Measurements from ENCODE around the gene NBPF1. TPM values are rescaled to one million over a fixed set of nuclear protein-coding genes. Genes with fewer than 3 reads are reported as not detected.
A peak's percentile ranks its signal among the peaks of the same experiment; 100 is the strongest.
"Not testable (repeated sequence)": the region's sequence is repeated elsewhere in the genome, so short reads cannot be mapped to it uniquely, and the experiment has no call there.

NBPF1 gene
- total RNA-seq, 1 experiment from 2014 or later = 27.7 TPM

DNA sequence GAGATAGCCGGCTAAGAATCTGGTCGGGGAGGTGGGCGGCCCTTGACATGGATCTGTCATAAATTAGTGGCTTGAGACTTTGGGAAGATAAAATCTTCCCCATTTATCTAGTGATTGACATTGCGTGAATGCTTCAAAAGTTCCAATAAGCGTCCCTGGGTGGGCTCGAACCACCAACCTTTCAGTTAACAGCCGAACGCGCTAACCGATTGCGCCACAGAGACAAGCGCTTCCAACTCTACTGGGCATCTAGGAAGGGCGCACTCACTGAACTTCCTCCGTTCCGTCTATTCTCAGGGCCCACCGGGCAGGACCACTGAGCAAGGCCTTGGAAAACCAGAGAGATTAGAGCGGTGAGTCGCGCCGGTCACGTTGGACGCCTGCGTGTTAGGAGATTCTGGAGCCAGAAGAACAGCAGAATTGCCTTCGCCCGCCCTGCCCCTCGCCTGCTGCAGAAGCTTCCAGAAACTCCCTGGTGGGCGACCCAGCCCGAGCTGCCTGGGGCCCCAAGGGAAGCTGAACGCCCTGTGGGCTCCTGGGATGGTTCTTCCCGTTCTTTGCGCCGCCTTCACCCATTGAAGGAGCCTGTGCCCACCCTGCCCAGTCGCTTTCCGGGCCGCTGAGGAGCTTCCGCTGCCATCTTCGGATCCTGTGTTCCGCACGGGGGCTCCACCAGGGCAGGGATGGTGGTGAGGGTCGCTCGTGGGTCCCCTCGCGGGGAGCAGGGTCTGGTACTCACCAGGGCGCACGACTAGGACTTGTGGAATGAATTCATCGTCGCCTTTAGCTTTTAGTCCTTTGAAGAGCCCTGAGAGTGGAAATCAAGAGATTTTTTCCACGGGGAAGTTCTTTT lies 92.7 kb downstream of the NBPF1 start:
- not testable (repeated sequence) for H3K9me3 ChIP-seq (ENCODE audit: control insufficient read depth, low read depth, low read length); H3K23me2 ChIP-seq (ENCODE audit: insufficient read length, low read depth, low read length, poor library complexity, severe bottlenecking); H2AFZ ChIP-seq (ENCODE audit: low read length); H4K91ac ChIP-seq (ENCODE audit: insufficient read length, low read depth, low read length); H3K23ac ChIP-seq (ENCODE audit: insufficient read length, low read depth, low read length); H3K9me3 Mint-ChIP-seq; H3K27ac ChIP-seq (ENCODE audit: insufficient read length, low read depth, low read length); H4K20me1 ChIP-seq (ENCODE audit: control insufficient read depth, insufficient read depth, insufficient read length); H3T11ph ChIP-seq (ENCODE audit: low read length); H2BK20ac ChIP-seq (ENCODE audit: low read depth, low read length, poor library complexity, severe bottlenecking); H4K8ac ChIP-seq (replicated peaks; ENCODE audit: insufficient read length, low read depth, low read length); H3K36me3 Mint-ChIP-seq (ENCODE audit: insufficient read depth in 1 of 3, low read depth in 3 of 3); H3K4ac ChIP-seq (ENCODE audit: low read depth, low read length); H3K27me3 ChIP-seq (ENCODE audit: insufficient read depth, low read length); H2BK5ac ChIP-seq (ENCODE audit: insufficient read length, low read length); H3K56ac ChIP-seq (ENCODE audit: insufficient read length, low read depth, low read length); H2AK5ac ChIP-seq (ENCODE audit: insufficient read length, low read length); H3K79me1 ChIP-seq (ENCODE audit: insufficient read depth, low read depth, low read length, poor library complexity, severe bottlenecking); H4K5ac ChIP-seq (ENCODE audit: insufficient read length, low read depth, low read length); H2BK120ac ChIP-seq (ENCODE audit: low read depth, low read length, poor library complexity, severe bottlenecking); H3K79me2 ChIP-seq (ENCODE audit: insufficient read depth, low read length); H3K4me1 ChIP-seq (ENCODE audit: insufficient read depth, low read length); H2BK12ac ChIP-seq (ENCODE audit: insufficient read length, low read depth, low read length); H2BK15ac ChIP-seq (ENCODE audit: low read depth, low read length)
- peak; percentile 82 for DNase-seq
- peak overlapping the region; percentile 87 to 91 (median 88); a peak in 4 of 7 replicates for H3K27ac Mint-ChIP-seq
- H3K14ac ChIP-seq (ENCODE audit: insufficient read depth, low read length) = 0 out of 2 replicates have a peak overlapping the region, but pooled peaks have one; percentile 67
- TF ChIP-seq, protein P1, sequence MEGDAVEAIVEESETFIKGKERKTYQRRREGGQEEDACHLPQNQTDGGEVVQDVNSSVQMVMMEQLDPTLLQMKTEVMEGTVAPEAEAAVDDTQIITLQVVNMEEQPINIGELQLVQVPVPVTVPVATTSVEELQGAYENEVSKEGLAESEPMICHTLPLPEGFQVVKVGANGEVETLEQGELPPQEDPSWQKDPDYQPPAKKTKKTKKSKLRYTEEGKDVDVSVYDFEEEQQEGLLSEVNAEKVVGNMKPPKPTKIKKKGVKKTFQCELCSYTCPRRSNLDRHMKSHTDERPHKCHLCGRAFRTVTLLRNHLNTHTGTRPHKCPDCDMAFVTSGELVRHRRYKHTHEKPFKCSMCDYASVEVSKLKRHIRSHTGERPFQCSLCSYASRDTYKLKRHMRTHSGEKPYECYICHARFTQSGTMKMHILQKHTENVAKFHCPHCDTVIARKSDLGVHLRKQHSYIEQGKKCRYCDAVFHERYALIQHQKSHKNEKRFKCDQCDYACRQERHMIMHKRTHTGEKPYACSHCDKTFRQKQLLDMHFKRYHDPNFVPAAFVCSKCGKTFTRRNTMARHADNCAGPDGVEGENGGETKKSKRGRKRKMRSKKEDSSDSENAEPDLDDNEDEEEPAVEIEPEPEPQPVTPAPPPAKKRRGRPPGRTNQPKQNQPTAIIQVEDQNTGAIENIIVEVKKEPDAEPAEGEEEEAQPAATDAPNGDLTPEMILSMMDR (conservative IDR thresholded peaks at IDR 0.05) = 0 out of 3 replicates have a peak, but pooled peaks have one; percentile 11
- H3K27me3 Mint-ChIP-seq (ENCODE audit: low read depth) = peaks cover 32% of the 10 kb centered on the region
- peak overlapping the region; percentile 87 to 90 for H3K4me3 Mint-ChIP-seq
- H3K4me2 ChIP-seq (ENCODE audit: insufficient read depth, insufficient read length, low read length) = peak overlapping the region; percentile 71
- H3K4me1 Mint-ChIP-seq = peaks cover 5 to 13% of the 10 kb centered on the region in 2 experiments
- WGBS (ENCODE audit: extremely low coverage, insufficient read length, low lambda C conversion rate) = no CpG with 5 or more reads among the region's 48 CpGs
- peak overlapping the region; percentile 58 for H3K9ac ChIP-seq (ENCODE audit: extremely low read depth, insufficient read length, low read length)
- H3K18ac ChIP-seq (ENCODE audit: insufficient read length, low read depth, low read length) = peak overlapping the region; percentile 1

DNA sequence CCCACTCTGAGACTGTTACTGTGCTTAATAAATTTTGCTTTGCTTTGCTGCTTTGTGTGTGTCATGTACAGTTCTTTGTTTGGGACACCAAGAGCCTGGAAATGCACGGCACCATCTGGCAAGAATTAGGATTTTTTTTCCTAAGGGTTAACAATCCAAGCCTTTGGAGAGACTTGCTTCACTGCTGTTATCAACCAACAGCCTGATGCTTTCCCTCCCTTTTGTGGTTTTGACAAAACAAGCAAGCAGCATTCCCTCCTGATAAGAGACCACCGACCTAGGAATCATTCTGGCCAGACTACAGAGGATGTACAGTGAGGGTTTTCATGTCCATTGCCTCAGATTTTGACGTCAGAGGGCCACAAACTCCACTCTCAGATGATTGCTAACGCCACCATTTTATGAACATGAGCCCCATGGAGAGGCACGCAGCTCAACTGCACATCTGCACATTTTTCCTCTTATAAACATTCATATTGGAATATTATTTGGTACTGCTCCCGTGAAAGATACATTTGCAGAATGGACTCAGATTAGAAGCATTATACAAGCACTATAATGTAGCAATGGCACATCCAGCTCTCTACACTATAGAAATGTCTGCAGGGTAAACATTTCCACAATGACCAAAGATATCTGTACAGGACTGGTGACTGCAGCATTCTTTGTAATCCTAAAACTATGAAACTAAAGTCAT lies 94.0 kb downstream of the NBPF1 start:
- not testable (repeated sequence) for H3K79me1 ChIP-seq (ENCODE audit: insufficient read depth, low read depth, low read length, poor library complexity, severe bottlenecking); H3K4ac ChIP-seq (ENCODE audit: low read depth, low read length); H3K4me1 ChIP-seq (ENCODE audit: insufficient read depth, low read length); DNase-seq; H3K79me2 ChIP-seq (ENCODE audit: insufficient read depth, low read length); H2BK15ac ChIP-seq (ENCODE audit: low read depth, low read length); H3K23ac ChIP-seq (ENCODE audit: insufficient read length, low read depth, low read length); H4K91ac ChIP-seq (ENCODE audit: insufficient read length, low read depth, low read length); H4K8ac ChIP-seq (replicated peaks; ENCODE audit: insufficient read length, low read depth, low read length); H3K27me3 ChIP-seq (ENCODE audit: insufficient read depth, low read length); H3K9me3 ChIP-seq (ENCODE audit: control insufficient read depth, low read depth, low read length); H3K56ac ChIP-seq (ENCODE audit: insufficient read length, low read depth, low read length); H3K27ac ChIP-seq (ENCODE audit: insufficient read length, low read depth, low read length); H3K4me3 Mint-ChIP-seq; H3K23me2 ChIP-seq (ENCODE audit: insufficient read length, low read depth, low read length, poor library complexity, severe bottlenecking); H2BK5ac ChIP-seq (ENCODE audit: insufficient read length, low read length); H3K27ac Mint-ChIP-seq; H3K4me2 ChIP-seq (ENCODE audit: insufficient read depth, insufficient read length, low read length); H3K36me3 Mint-ChIP-seq (ENCODE audit: insufficient read depth in 1 of 3, low read depth in 3 of 3); H3K14ac ChIP-seq (ENCODE audit: insufficient read depth, low read length); H3K9ac ChIP-seq (ENCODE audit: extremely low read depth, insufficient read length, low read length); H3T11ph ChIP-seq (ENCODE audit: low read length); H3K9me3 Mint-ChIP-seq; H2AFZ ChIP-seq (ENCODE audit: low read length); H2BK120ac ChIP-seq (ENCODE audit: low read depth, low read length, poor library complexity, severe bottlenecking); H2BK12ac ChIP-seq (ENCODE audit: insufficient read length, low read depth, low read length); H2BK20ac ChIP-seq (ENCODE audit: low read depth, low read length, poor library complexity, severe bottlenecking); H4K5ac ChIP-seq (ENCODE audit: insufficient read length, low read depth, low read length); H2AK5ac ChIP-seq (ENCODE audit: insufficient read length, low read length); H4K20me1 ChIP-seq (ENCODE audit: control insufficient read depth, insufficient read depth, insufficient read length); H3K18ac ChIP-seq (ENCODE audit: insufficient read length, low read depth, low read length)
- peaks cover 5 to 13% of the 10 kb centered on the region in 2 experiments for H3K4me1 Mint-ChIP-seq
- peaks cover 30% of the 10 kb centered on the region for H3K27me3 Mint-ChIP-seq (ENCODE audit: low read depth)
- no CpG with 5 or more reads among the region's 6 CpGs for WGBS (ENCODE audit: extremely low coverage, insufficient read length, low lambda C conversion rate)
